ENCODE results near the gene ZNF397. TPM values are rescaled to one million over a fixed set of nuclear protein-coding genes. Genes with fewer than 3 reads are reported as not detected.

The ZNF397 gene
- total and polyA plus RNA-seq, 7 donors: 7.8 to 33.2 (median 25.5) TPM

DNA sequence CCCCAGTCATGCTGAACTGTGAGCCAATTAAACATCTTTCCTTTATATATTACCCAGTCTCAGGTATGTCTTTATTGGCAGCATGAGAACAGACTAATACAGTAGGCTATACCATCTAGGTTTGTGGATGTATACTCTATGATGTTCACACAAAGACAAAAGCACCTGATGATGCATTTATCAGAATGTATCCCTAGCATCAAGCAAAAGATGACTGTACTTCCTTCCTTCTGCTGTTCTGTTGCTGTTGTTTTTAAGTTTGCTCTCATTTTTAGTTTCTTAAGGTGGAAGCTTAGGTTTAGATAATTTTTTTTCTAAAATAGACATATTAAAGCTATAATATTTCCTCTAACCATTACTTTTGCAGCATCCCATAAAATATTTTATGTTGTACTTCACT lies 36.8 kb downstream of the ZNF397 start:
- DNase-seq: no peak
- H3K27ac ChIP-seq: no peak overlapping the region
- H3K4me3 ChIP-seq: no peak overlapping the region
- H3K9me3 ChIP-seq: no peaks in the 10 kb centered on the region
- TF ChIP-seq POLR2AphosphoS5 (IDR thresholded peaks at IDR 0.05) (no peak), POLR2A (IDR thresholded peaks at IDR 0.05) (no peak), EP300 (IDR thresholded peaks at IDR 0.05) (no peak)
- TF ChIP-seq, protein P1, sequence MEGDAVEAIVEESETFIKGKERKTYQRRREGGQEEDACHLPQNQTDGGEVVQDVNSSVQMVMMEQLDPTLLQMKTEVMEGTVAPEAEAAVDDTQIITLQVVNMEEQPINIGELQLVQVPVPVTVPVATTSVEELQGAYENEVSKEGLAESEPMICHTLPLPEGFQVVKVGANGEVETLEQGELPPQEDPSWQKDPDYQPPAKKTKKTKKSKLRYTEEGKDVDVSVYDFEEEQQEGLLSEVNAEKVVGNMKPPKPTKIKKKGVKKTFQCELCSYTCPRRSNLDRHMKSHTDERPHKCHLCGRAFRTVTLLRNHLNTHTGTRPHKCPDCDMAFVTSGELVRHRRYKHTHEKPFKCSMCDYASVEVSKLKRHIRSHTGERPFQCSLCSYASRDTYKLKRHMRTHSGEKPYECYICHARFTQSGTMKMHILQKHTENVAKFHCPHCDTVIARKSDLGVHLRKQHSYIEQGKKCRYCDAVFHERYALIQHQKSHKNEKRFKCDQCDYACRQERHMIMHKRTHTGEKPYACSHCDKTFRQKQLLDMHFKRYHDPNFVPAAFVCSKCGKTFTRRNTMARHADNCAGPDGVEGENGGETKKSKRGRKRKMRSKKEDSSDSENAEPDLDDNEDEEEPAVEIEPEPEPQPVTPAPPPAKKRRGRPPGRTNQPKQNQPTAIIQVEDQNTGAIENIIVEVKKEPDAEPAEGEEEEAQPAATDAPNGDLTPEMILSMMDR (IDR thresholded peaks at IDR 0.05): no peak
- no peaks in the 10 kb centered on the region for H3K27me3 ChIP-seq
- intact Hi-C loops (cut with DNase I): no loop called here
- H3K4me1 ChIP-seq: no peaks in the 10 kb centered on the region
- no peaks in the 10 kb centered on the region for H3K36me3 ChIP-seq

DNA sequence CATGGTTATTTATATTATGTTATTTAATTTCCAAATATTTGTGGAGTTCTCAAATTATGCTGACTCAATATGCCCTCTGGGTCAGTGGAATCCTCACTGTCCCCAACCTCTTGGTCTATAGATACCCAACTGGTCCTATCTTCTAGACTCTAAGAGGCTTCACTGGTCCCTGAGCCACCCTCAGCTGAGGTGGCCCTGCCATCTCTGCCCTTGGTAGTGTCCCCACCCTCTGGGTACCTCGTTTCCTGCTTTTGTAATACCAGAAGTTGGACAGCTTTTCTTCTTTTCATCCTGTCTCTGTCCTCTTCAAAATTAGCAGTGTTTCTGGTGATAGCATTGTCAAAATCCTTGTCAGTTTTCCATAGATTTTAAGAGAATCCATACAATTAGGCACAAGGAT lies 37.3 kb downstream of the ZNF397 start:
- no peak overlapping the region for H3K27ac ChIP-seq
- WGBS, 2 donors: 84 to 86% methylated on average over 1 of the region's 1 CpG
- no peaks in the 10 kb centered on the region for H3K9me3 ChIP-seq
- no peaks in the 10 kb centered on the region for H3K36me3 ChIP-seq
- TF ChIP-seq POLR2A (IDR thresholded peaks at IDR 0.05) (no peak), EP300 (IDR thresholded peaks at IDR 0.05) (no peak), POLR2AphosphoS5 (IDR thresholded peaks at IDR 0.05) (no peak)
- TF ChIP-seq, protein P1 (IDR thresholded peaks at IDR 0.05): no peak
- no peaks in the 10 kb centered on the region for H3K4me1 ChIP-seq
- H3K4me3 ChIP-seq: no peak overlapping the region
- no peak for DNase-seq
- H3K27me3 ChIP-seq: no peaks in the 10 kb centered on the region
- intact Hi-C loops (cut with DNase I): no loop called here

DNA sequence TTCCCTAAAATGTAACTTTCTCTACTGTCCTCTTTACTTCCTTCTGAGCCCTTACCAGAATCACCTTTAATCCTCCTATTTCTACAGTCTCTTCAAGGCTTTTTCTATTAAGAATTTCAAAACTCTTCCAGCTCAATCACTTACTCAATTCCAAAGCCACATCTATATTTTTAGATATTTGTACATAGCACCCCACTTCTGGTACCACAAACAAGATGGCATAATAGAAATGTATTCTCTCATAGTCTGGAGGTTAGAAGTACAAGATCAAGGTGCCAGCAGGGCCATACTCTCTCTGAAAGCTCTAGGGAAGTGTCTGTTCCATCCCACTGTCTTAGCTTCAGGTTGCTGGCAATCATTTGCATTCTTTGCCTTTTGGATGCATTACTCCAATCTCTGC lies 38.1 kb downstream of the ZNF397 start:
- Histone ChIP-seq H3K27ac (no peak overlapping the region), H3K4me3 (no peak overlapping the region), H3K27me3 (no peaks in the 10 kb centered on the region), H3K36me3 (peaks cover 0 to 9% (median 0%) of the 10 kb centered on the region in 4 donors), H3K4me1 (no peaks in the 10 kb centered on the region), H3K9me3 (no peaks in the 10 kb centered on the region)
- TF ChIP-seq EP300 (IDR thresholded peaks at IDR 0.05) (no peak), POLR2AphosphoS5 (IDR thresholded peaks at IDR 0.05) (no peak), POLR2A (IDR thresholded peaks at IDR 0.05) (no peak)
- TF ChIP-seq, protein P1 (IDR thresholded peaks at IDR 0.05): no peak
- no peak for DNase-seq
- intact Hi-C loops (cut with DNase I): no loop called here

DNA sequence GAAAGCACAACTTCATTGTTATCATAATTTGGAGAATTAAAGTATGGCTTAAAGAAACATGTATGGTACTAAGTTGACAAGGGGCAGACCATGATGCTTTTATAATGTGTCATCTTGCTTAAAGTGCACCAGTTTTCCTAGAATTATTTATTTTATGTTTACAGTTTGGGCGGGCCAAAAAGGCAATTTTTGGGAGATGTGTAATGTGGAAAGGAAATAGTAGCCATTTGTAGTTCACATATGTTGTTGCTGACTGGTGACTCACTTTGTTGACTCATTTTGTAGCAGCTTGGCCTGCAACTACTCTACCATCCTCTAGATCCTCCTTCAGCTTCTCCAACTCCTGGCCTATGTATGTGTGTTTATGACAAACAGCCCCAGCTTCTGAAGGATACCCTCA lies 41.5 kb downstream of the ZNF397 start:
- intact Hi-C loops (cut with DNase I): no loop called here
- H3K27me3 ChIP-seq: no peaks in the 10 kb centered on the region
- no peak overlapping the region for H3K4me3 ChIP-seq
- no peak overlapping the region for H3K27ac ChIP-seq
- DNase-seq: no peak
- H3K36me3 ChIP-seq: peaks cover 0 to 13% (median 0%) of the 10 kb centered on the region in 4 donors
- no peaks in the 10 kb centered on the region for H3K9me3 ChIP-seq
- WGBS, 2 donors: 82 to 83% methylated on average over 1 of the region's 1 CpG
- H3K4me1 ChIP-seq: no peaks in the 10 kb centered on the region
- TF ChIP-seq POLR2AphosphoS5 (IDR thresholded peaks at IDR 0.05) (no peak), POLR2A (IDR thresholded peaks at IDR 0.05) (no peak), EP300 (IDR thresholded peaks at IDR 0.05) (no peak)
- TF ChIP-seq, protein P1 (IDR thresholded peaks at IDR 0.05): no peak
